C4-2B (cell line): ENCODE data around the gene SLC2A6.

Experiments
- H3K27ac ChIP-seq: fragments of 450-650 bp; 2 replicates; pipeline ENCODE4 v1.5.1; 2017
- ZFX ChIP-seq: fragments of 450-650 bp; IDR thresholded peaks from 2 replicates; pipeline ENCODE4 v1.6.1; 2017
- TF ChIP-seq, protein P1 (sequence below): fragments of 450-650 bp; conservative IDR thresholded peaks from 2 replicates; pipeline ENCODE4 v1.5.1; 2017; ENCODE audit warnings: mild to moderate bottlenecking

Gene SLC2A6

DNA sequence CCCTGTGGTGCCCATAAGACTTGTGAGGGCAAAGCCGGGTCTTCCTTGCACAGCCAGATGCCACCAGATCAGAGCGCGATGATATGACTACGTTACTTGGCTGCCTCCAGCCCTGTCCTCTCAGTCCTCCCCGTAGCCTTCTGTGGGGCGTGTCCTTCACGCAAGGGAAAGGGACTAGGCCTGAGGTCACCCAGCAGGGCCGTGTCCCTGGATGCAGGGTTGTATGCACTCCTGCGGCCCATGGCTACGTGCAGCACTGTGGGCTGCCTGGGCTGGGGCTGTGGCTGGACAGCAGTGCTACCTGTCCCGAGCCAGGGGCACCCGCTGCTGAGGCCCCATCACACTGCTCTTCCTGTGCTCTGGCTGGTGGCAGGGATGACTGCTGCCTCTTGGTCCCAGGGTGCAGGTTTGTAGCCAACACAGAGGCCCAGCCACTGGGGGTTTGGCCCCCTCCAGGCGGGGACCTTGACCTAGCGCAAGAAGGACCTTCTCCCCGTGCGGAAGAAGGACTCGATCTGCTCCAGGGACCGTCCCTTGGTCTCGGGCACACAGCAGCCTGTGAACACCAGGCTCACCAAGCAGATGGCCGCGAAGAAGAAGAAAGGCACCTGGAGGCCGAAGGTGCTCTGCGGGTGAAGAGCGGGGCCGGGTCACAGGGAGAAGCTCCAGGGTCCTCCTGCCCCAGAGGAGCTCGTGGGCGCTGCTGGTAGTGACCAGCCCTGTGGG, 7.2 kb downstream of the SLC2A6 start:
- no peak overlapping the region for H3K27ac ChIP-seq
- no peak for TF ChIP-seq ZFX
- TF ChIP-seq, protein P1, sequence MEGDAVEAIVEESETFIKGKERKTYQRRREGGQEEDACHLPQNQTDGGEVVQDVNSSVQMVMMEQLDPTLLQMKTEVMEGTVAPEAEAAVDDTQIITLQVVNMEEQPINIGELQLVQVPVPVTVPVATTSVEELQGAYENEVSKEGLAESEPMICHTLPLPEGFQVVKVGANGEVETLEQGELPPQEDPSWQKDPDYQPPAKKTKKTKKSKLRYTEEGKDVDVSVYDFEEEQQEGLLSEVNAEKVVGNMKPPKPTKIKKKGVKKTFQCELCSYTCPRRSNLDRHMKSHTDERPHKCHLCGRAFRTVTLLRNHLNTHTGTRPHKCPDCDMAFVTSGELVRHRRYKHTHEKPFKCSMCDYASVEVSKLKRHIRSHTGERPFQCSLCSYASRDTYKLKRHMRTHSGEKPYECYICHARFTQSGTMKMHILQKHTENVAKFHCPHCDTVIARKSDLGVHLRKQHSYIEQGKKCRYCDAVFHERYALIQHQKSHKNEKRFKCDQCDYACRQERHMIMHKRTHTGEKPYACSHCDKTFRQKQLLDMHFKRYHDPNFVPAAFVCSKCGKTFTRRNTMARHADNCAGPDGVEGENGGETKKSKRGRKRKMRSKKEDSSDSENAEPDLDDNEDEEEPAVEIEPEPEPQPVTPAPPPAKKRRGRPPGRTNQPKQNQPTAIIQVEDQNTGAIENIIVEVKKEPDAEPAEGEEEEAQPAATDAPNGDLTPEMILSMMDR: no peak

DNA sequence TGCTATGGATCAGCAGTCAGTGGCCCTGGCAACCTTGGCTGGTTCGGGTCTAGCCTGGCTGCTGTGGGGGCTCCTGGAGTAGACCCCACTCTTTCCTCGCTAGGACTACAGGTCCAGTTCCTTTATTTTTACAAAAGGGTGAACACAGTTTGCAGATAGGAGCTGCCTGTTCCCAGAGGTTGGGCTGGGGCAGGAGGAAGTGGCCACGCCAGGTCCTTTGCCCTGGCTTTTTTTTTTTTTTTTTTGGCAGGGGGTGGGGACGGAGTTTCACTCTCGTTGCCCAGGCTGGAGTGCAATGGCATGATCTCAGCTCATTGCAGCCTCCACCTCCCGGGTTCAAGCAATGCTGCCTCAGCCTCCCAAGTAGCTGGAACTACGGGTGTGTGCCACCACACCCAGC, 7.9 kb downstream of the SLC2A6 start:
- no peak for TF ChIP-seq ZFX
- TF ChIP-seq, protein P1: no peak
- no peak overlapping the region for H3K27ac ChIP-seq

DNA sequence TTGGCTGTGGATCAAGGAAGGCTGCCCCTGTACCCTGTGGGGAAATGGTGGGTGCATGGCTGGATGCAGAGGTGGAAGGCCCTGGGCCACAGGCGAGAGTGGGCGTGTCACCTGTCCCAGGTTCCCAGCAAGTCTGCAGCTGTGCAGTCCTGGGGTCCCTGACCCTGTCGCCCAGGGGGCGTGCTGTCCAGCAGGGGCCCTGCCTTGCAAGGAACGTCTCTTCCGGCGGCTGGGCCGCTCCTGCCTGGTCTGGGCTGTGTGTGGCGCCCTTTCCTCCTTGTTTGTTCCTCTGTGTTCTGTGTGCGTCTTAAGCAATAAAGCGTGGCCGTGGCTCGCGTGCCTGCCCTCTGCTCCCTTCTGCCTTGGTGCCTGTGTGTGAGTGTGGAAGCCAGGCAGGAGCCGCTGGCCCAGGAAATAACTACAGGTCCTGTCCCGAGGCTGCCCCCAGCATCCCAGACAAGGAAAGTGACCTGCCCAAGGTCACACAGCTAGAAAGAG, 8.4 kb downstream of the SLC2A6 start:
- TF ChIP-seq, protein P1: no peak
- TF ChIP-seq ZFX: no peak
- no peak overlapping the region for H3K27ac ChIP-seq

DNA sequence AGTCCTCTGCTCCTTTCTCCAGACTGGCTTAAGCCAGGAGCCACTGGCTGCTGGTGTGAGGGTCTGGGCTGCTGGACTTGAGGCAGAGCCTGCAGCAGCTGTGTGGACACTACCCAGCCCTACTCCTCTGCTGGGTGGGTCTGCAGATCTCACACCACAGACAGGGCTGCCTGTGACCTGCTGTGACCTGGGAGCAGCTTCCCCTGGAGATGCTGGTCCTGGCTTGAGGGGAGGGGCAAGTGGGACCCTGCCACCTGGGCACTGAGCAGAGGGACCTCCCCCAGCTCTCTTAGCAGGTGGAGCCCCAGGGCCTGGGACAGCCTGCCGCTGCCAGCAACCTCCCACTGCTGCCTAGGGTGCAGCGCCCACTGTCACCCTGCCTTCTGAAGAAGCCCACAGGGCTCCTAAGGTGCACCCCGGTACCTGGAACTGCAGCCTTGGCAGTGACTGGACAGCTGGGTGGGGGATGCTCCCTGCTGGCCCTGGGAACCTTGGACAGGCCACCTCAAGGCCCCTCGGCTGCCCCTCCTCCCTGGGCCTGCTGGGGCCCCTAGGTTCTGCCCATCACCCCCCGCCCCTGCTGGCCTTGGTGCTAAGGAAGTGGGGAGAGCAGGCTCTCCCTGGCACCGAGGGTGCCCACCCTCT, 10.0 kb downstream of the SLC2A6 start:
- TF ChIP-seq, protein P1: no peak
- no peak for TF ChIP-seq ZFX
- no peak overlapping the region for H3K27ac ChIP-seq

DNA sequence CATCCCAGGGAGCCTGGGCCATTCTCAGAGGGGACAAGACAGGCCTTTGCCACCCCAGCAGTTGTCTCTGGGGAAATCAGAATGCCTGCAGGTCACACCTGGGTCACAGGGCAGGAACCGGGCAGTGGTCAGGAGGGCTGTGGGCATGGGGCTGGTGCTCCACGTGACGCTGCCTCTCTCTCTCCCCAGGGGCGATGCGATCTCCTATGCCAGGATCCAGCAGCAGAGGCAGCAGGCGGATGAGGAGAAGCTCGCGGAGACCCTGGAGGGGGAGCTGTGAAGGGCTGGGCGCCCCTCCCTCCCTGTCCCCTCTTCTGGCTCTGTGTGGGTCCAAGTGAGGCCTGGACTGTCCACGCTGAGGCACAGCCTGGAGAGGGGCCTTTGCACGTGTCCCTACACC, 10.5 kb downstream of the SLC2A6 start:
- H3K27ac ChIP-seq: no peak overlapping the region
- no peak for TF ChIP-seq ZFX
- TF ChIP-seq, protein P1: no peak

DNA sequence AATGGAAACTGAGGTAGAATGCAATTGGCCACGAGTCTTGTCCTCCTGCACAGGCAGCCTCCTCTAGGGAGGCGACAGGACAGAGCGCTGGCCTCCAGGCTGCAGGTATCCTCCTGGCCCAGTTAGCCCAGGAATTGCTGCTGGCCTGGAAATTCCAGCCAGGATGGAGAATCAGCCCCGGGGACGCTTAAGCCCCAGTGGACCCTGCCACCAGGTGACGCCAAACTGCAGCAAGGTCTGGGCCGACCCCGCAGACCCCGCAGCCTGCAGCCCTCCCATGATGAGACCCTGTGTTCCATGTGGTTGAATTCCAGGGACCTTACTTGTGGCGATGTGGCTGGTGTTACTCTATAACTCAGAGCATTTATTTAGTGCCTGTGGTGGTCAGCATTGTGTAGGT, 11.8 kb downstream of the SLC2A6 start:
- TF ChIP-seq, protein P1: no peak
- no peak for TF ChIP-seq ZFX
- H3K27ac ChIP-seq: no peak overlapping the region

DNA sequence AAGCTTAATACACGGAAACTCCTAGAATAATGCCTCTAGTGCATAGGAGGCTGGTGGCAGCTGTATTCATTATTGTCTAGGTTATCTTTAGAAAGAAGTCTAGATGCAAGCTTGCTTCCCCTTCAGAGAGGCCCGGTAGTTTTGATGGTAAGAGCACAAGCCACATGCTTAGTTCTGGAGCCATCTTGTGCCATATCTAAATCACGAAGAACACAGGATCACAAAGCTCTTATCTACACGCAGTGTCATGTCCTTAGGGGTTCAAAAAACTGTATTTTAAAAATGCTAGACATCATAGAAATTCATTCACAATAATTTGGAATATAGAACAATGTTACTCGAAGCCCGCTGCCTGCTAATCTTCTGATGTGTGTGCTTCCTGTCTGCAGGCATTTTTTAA, 12.9 kb downstream of the SLC2A6 start:
- TF ChIP-seq, protein P1: no peak
- TF ChIP-seq ZFX: no peak
- H3K27ac ChIP-seq: no peak overlapping the region
